ENCODE data around the gene LCNL1.
"Not testable (repeated sequence)": the region's sequence is repeated elsewhere in the genome, so short reads cannot be mapped to it uniquely, and the experiment has no call there.

The LCNL1 gene

DNA sequence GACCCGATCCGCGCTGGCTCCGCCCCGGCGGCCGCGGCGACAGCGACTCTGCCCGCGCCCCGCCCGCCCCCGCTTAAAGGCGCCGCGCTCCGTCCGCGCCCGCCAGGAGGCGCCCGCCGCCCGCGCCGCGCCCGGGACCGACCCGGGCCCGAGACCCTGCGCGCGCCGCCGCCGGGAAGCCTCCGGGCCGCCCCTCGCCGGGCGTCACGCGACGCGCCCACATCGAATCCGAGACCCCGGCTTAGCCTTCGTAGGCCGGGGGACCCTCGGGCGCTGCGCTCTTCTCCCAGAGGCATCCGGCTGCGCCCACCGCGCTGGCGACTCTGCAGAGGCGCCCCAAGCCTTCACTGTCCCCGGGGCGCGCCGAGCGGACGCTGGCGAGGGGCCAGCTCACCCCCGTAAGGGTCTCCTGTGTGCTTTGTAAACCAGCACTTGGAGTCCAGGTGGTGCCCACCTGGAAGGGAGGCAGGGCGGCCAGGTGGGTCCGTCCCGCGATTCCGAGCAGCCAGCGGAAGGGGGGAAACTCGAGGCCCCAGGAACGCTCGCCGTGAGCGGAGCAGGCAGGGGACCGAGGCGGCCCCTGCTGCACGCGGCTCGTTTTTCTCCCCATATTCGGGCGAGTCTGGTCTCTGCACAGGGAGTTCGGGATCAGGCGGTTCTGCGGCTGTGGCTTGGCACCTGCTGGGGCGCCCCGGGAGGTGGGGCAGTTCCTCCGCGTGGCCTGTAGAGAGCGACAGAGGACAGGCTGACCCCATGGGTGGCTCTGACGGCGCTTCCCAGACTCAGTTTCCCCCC is 45.7 kb downstream of the LCNL1 start:
- peak; percentile 51 for ATAC-seq (replicated peaks; ENCODE audit: extremely low read depth, poor library complexity, severe bottlenecking)
- DNase-seq (ENCODE audit: low spot score in 2 of 2) = peak; percentile 45 to 50
- Mint-ChIP-seq H3K27me3 (no peaks in the 10 kb centered on the region), H3K36me3 (ENCODE audit: insufficient read depth) (peaks cover 15% of the 10 kb centered on the region), H3K27ac (ENCODE audit: low read depth) (peak overlapping the region; percentile 75), H3K4me3 (peak overlapping the region; percentile 86), H3K9me3 (no peaks in the 10 kb centered on the region), H3K4me1 (peaks cover 48% of the 10 kb centered on the region)

- Mint-ChIP-seq H3K4me3 (peak overlapping the region; percentile 86), H3K27me3 (no peaks in the 10 kb centered on the region), H3K9me3 (no peaks in the 10 kb centered on the region), H3K27ac (ENCODE audit: low read depth) (peak overlapping the region; percentile 75), H3K4me1 (peaks cover 49% of the 10 kb centered on the region), H3K36me3 (ENCODE audit: insufficient read depth) (peaks cover 15% of the 10 kb centered on the region)
- DNase-seq (ENCODE audit: low spot score in 2 of 2) (peak; percentile 37 to 62), ATAC-seq (replicated peaks; ENCODE audit: extremely low read depth, poor library complexity, severe bottlenecking) (peak; percentile 22)
Observed at GRCh38 chr9:137029058-137029936, 46.5 kb downstream of the LCNL1 start.

- peaks cover 17% of the 10 kb centered on the region for H3K36me3 Mint-ChIP-seq (ENCODE audit: insufficient read depth)
- DNase-seq (ENCODE audit: low spot score in 2 of 2) (no peak), ATAC-seq (replicated peaks; ENCODE audit: extremely low read depth, poor library complexity, severe bottlenecking) (no peak)
- H3K9me3 Mint-ChIP-seq = no peaks in the 10 kb centered on the region
- H3K4me3 Mint-ChIP-seq = peak overlapping the region; percentile 86
- H3K27me3 Mint-ChIP-seq = no peaks in the 10 kb centered on the region
- H3K4me1 Mint-ChIP-seq = peaks cover 56% of the 10 kb centered on the region
- H3K27ac Mint-ChIP-seq (ENCODE audit: low read depth) = peak overlapping the region; percentile 75
Observed at GRCh38 chr9:137030006-137030405, 47.2 kb downstream of the LCNL1 start.

DNA sequence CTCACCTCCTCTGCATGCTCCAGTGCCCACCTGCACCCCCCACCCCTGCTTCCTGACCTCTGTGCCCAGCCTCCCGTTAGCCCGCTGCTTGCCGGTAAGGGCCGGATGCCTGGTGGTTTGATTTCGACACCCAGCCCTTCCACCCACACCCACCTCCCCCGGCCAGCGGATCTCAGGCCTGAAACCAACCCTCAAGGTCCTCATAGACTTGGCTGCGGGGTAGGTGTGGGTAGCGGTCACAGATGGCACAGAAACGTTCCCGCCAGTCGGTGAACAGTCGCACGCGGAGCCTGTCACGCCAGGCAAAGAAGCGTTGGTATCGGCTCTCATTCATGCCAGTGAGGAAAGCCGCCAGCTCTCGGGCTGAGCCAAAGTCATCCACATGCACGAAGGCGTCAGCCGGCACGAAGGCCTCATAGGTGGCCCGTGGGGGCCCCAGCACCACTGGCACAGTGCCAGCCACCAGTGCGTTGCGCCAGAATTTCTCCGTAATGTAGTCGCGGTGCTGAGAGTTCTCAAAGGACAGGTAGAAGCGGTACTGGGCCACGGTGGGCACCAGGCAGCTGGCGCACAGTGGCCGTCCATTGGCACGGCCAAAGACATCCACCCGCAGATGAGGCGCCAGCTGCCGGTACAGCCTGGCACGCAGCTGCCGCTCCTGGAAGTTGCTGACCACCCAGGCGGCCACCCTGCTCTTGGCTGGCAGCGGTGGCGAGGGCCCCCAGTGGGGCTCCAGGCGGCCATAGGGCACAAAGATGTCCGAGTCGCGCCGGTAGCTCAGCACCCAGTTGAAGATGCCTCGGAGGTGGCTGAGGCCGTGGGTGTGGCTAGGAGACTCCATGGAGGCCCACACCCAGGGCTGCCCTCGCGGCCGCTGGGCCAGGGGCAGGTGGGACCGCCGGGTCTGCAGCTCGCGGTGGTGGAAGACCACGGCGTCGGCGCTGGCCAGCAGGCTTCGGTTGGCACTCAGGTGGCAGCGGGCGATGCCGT is 48.0 kb downstream of the LCNL1 start:
- DNase-seq (ENCODE audit: low spot score in 2 of 2) (peak in 1 of 2 donors; percentile 17), ATAC-seq (replicated peaks; ENCODE audit: extremely low read depth, poor library complexity, severe bottlenecking) (no peak)
- H3K9me3 Mint-ChIP-seq = no peaks in the 10 kb centered on the region
- no peaks in the 10 kb centered on the region for H3K27me3 Mint-ChIP-seq
- H3K27ac Mint-ChIP-seq (ENCODE audit: low read depth) = peak overlapping the region; percentile 13
- peak overlapping the region; percentile 86 for H3K4me3 Mint-ChIP-seq
- H3K4me1 Mint-ChIP-seq = peaks cover 60% of the 10 kb centered on the region
- peaks cover 17% of the 10 kb centered on the region for H3K36me3 Mint-ChIP-seq (ENCODE audit: insufficient read depth)

GRCh38 chr9:137031904-137032640 is 49.3 kb downstream of the LCNL1 start, which contains the start of gene FUT7:
FUT7 (minus strand) TSS chr9:137032088; CDS start chr9:137031991, 97 bp downstream.
- Mint-ChIP-seq H3K4me3 (peak within 1 kb of the TSS; percentile 86), H3K27me3 (no peaks in the 10 kb centered on the region), H3K27ac (ENCODE audit: low read depth) (peak within 1 kb of the TSS; percentile 64), H3K36me3 (ENCODE audit: insufficient read depth) (peaks cover 17% of the 10 kb centered on the region), H3K4me1 (peaks cover 49% of the 10 kb centered on the region), H3K9me3 (no peaks in the 10 kb centered on the region)
- peak in 1 of 2 donors; percentile 20 for DNase-seq (ENCODE audit: low spot score in 2 of 2)
- no peak for ATAC-seq (replicated peaks; ENCODE audit: extremely low read depth, poor library complexity, severe bottlenecking)

- Mint-ChIP-seq H3K4me3 (peak overlapping the region; percentile 86), H3K36me3 (ENCODE audit: insufficient read depth) (peaks cover 17% of the 10 kb centered on the region), H3K4me1 (peaks cover 49% of the 10 kb centered on the region), H3K9me3 (no peaks in the 10 kb centered on the region), H3K27me3 (no peaks in the 10 kb centered on the region), H3K27ac (ENCODE audit: low read depth) (no peak overlapping the region)
- ATAC-seq (replicated peaks; ENCODE audit: extremely low read depth, poor library complexity, severe bottlenecking) (no peak), DNase-seq (ENCODE audit: low spot score in 2 of 2) (no peak)
Observed at GRCh38 chr9:137032858-137033257, 50.1 kb downstream of the LCNL1 start.

DNA sequence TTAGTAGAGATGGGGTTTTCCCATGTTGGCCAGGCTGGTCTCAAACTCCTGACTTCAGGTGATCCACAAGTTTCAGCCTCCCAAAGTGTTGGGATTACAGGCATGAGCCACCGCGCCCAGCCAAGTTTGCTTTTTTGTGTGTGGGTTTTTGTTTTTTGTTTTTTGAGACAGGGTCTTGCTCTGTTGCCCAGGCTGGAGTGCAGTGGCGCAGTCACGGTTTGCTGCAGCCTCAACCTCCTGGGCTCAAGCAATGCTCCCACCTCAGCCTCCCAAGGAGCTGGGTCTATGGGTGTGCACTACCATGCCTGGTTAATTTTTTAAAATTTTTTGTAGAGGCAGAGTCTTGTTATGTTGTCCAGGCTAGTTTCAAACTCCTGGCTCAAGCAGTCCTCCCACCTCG is 50.7 kb downstream of the LCNL1 start:
- DNase-seq (ENCODE audit: low spot score in 2 of 2); H3K9me3 Mint-ChIP-seq; H3K27me3 Mint-ChIP-seq; H3K27ac Mint-ChIP-seq (ENCODE audit: low read depth); ATAC-seq (replicated peaks; ENCODE audit: extremely low read depth, poor library complexity, severe bottlenecking): not testable (repeated sequence)
- peaks cover 49% of the 10 kb centered on the region for H3K4me1 Mint-ChIP-seq
- peak overlapping the region; percentile 86 for H3K4me3 Mint-ChIP-seq
- H3K36me3 Mint-ChIP-seq (ENCODE audit: insufficient read depth) = peaks cover 16% of the 10 kb centered on the region

DNA sequence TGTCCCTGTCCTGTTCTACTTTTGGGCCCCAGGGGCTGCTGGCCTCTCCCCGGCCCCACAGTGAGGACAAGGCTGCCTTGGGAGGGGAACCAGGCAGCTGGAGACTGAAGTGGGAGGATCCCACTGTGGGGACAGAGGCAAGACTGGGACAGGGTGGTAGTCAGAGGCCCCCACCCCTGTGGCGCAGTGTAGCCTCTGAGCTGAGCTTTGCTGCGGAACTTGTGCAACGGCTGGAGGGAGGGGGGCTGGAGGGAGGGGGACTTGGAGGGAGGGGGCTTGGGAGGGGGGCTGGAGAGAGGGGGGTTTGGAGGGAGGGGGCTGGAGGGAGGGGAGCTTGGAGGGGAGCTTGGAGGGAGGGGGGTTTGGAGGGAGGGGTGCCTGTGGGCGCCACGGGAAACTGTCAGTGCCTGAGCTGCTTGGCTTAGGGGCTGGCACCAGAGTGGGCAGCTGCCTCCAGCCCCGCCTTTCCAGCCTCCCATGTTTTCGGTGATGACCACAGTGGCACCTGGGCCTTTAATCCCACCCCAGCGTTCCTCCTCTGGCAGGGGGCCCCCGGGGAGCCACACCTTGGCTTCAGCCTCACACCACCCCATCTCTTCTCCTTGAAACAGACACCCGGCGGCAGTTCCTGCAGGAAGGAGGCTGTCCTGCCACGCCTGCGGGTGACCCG is 51.4 kb downstream of the LCNL1 start:
- H3K36me3 Mint-ChIP-seq (ENCODE audit: insufficient read depth) = peaks cover 13% of the 10 kb centered on the region
- H3K4me3 Mint-ChIP-seq = peak overlapping the region; percentile 86
- H3K27ac Mint-ChIP-seq (ENCODE audit: low read depth) = peak overlapping the region; percentile 84

GRCh38 chr9:137034709-137035506 is 52.1 kb downstream of the LCNL1 start:
- Mint-ChIP-seq H3K9me3 (no peaks in the 10 kb centered on the region), H3K4me1 (peaks cover 41% of the 10 kb centered on the region), H3K4me3 (peak overlapping the region; percentile 78), H3K27me3 (no peaks in the 10 kb centered on the region), H3K36me3 (ENCODE audit: insufficient read depth) (peaks cover 9% of the 10 kb centered on the region), H3K27ac (ENCODE audit: low read depth) (peak overlapping the region; percentile 84)
- peak; percentile 80 to 85 for DNase-seq (ENCODE audit: low spot score in 2 of 2)
- ATAC-seq (replicated peaks; ENCODE audit: extremely low read depth, poor library complexity, severe bottlenecking) = peak; percentile 74

More for the DNA sequence above, 51.4 kb downstream of the LCNL1 start:
- Mint-ChIP-seq H3K27me3 (no peaks in the 10 kb centered on the region), H3K9me3 (no peaks in the 10 kb centered on the region), H3K4me1 (peaks cover 47% of the 10 kb centered on the region)
- ATAC-seq (replicated peaks; ENCODE audit: extremely low read depth, poor library complexity, severe bottlenecking) (no peak), DNase-seq (ENCODE audit: low spot score in 2 of 2) (no peak)
